GM21526 (cell line): ENCODE results near the gene IGSF11.
"Not testable (repeated sequence)": the region's sequence is repeated elsewhere in the genome, so short reads cannot be mapped to it uniquely, and the experiment has no call there.

Experiments
- ATAC-seq: cut with Tn5 transposase; IDR thresholded peaks from one replicate; pipeline ENCODE4 v1.9.1; 2021; ENCODE audit warnings: moderate library complexity; ENCODE audit not compliant: unreplicated experiment, low FRiP score

Gene IGSF11

DNA sequence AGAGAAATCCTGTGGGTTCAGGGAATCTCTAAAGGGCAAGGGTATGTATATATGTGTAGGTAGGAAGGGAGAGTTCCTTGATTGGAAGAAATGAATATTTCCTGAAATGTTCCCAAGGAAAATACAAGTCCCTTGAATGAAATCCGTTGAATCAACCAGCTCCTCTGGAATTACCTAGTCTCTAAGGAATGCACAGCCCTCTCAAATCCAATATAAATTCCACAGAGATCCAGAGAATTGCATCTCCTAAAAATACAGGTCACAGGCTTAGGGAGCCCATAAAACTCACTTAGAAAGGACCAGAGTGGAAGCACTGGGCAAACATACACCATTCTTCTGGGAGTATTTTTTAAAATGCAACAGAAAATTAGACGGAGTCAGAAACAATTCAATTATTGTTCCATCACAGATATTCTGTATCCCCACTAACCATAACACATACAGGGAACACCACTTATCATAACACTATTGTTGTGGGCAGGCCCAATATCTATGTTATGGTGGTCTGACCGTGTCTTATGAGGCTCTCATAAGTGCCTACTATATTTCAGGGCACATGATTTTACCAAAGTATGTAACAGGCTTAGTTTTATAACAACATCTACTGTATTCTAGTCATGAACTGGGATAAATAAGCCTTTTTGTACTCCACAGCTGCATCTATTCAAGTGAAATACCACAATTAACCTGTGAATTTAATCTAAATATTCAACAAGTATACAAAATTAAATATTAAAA, 43.7 kb downstream of the IGSF11 start:
- no peak for ATAC-seq

DNA sequence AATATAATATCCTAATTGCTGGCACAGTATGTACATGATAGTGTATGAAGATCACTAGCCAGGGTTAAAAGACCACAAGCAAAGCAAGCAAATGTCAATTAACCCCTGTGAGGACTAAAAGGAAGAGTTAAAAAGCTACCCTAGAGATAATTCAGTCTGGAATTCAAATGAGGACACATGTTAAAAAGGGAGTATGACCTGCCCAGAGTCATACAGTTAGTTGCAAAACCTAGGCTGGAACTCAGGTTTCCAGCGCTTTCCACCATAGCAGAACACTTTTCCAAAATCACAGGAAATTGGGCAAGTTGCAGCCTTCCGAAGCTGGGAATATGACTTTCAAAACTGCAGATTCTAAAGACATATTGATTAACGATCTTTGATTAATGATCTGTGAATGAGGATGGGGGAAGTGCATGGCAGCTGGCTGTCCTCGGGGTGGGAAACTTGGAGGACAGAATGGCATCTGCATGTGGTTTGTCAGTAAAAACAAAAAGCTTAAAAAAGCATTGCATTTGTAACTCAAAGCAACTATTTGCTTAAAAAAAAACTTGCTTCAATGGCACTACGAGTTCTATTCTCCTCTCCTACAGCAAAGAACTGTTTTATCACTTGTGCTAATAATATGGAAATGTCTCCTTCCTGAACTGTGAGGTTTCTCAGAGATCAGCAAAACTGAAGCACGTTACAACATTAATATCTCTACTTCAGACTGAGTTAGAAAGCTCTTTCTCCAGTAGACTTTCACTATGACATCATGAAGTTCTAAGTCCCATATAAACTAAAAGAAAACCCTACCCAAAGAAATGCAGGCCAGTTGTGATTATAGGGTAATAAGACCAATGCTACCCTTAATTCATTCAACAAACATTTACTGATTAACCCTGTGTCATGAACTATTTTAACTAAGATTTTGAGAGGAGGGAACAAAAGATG, 46.2 kb downstream of the IGSF11 start:
- no peak for ATAC-seq

DNA sequence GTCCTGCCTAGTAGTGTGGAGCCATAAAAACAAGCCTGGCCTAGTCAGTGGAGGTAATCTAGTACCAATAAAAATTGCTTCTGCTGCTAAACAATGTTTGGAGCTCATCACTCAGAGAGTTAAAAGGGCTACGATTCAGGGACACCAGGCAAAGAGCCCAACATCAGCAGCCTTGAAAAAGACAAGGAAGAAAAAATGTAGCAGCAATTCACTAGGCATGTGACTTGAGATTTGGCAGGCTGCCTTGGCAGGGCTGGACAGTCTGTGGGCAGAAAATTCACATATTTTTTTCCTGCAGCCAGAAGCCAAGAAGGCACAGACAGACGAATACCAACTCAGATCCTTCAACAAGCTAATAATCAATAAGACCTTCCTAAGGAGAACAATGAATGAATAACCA, 47.2 kb downstream of the IGSF11 start:
- no peak for ATAC-seq

DNA sequence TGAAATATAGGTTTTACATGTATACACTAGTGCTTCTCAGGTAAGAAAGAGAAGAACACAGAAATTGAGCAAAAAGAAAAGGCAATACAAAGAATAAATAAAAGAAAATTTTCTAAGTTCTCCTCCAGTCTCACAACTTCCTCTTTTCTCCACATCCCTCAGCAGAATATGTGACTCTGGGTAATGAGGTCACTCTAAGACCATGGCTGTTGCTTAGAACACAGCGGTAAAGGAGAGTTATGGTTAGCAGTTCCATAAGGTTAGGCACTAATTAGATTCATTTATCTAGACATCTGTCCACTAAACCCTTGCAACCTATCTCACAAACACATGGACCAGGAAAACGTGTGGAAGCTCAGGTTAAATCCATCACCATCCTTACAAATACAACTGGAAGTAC, 47.9 kb downstream of the IGSF11 start:
- no peak for ATAC-seq

DNA sequence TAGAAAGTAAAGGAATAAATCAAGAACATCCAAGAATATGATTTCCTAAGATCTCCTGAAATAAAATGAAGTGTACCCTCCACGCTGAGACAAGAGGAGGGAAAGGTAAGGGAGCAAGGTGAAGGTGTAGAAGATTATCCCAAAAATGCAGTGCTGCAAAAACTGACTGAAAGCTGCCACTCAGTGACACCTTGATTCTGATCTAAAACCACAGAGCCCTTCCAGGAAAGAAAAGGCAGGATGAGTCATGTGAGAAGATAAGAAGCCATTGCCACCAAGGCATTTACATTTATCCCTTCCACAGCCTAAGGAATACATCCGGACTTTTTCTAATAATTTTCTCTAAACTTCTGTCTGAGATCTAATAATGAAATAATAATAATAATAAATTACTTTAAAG, 49.9 kb downstream of the IGSF11 start:
- ATAC-seq: no peak

DNA sequence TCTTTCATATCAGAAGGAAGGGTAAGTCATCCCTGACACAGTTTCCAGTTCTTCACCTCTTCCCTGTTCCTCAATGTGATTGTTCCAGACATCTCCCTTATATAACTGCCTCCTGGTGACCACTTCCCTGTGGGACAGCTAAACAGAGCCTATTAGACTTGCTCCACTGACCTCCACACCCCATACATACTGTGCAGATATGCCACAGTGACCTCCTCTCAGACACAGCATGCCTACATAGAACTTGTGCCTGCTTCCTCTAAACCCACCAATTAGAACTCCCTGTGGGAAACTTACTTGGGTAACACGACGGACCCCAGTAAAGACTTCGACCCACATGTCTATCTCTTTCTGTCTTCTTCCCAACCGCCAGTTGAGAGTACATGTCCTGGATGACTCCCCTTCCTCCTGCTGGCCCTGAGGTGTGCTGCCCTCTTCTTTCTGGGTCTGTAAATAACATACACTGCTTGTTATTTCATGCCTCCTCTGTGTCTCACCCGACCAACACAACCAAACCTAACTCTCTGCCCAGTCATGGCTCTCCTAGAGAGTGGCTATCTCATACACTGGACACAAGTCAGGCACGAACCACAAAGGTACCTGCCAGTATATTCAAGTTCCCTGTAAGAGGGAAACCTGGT, 53.0 kb downstream of the IGSF11 start:
- no peak for ATAC-seq

DNA sequence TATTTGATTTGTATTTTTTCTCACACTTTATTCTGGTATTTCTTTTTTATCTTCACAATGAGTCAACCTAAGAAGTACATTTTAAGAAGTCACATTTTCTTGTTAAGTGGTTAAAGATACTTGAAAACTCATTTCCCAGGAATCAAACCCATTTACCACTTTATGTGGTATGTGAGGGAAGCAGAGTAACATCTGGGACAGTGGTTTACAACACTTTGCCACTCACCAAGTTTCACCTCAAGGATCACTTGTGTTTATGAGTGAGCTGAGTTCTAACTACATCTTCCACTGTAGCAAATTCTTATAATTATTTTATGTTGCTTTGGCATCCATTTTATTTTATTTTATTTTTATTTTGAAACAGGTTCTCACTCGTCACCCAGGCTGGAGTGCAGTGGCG, 53.8 kb downstream of the IGSF11 start:
- no peak for ATAC-seq

DNA sequence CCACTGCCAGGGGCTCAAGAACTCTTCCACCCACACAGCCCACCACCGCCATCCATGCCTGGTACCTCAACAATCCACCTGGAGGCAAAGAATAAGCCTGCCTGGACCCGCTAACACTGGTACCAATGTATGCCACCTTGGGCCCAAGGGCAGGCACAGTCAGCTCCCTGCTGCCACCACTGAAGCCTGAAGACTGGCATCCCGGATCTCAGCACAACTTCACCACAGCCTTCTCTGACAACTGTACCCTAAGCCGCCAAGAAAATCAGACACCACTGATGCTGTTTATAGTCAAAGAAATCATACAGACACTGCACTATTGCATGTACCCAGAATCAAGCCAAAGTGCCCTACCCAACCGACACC, 56.3 kb downstream of the IGSF11 start:
- ATAC-seq: no peak

DNA sequence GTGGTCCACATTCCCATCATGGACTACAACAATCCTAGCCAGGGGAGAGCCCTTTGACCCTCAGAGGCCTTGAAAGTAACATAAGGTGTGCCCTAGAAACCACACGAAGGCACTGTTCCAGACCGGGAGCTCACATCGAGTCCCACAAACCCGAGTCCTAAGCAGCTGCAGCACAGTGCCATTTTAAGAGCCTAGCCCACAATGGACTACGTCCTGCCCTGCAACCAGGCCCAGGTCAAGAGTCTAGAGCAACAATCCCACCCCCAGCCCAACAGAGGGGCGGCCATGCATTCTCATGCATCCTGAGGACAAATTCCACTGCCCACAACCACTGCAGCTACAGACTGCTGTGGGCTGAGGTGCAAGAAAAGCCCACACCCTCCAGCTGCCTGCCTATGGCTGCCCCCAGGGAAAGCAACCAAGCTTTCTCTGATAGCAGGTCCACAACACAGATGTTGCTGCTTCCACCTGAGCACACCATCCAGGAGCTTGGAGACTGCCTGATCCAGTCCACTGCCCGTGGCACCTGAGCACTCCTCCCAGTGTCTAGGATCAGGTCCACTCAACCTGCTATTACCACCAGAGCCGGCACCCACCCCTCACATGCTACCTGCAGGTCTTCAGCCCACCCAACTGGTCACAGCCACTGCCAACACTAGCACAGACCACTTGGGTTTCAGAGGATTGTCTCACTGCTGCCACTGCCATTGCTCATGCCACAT, 56.8 kb downstream of the IGSF11 start:
- no peak for ATAC-seq

DNA sequence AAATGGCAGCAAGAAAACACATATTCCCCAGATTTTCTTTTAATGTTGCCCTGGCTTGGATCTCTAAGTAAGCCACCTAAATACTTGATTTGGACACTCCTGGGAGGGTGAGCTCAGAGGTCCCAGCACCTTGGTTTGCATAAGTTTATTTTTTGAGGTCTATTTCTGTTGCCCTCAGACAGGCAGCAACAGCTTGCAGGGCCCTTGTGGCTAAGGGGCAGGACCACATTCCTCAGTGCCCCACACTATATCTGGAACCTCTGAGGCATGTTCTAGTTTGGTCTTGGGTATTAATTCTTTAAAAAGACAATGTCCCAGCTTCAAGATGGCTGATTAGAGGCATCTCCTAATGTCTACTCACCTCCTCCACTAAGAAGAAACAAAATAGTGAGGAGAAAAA, 57.5 kb downstream of the IGSF11 start:
- ATAC-seq: no peak

DNA sequence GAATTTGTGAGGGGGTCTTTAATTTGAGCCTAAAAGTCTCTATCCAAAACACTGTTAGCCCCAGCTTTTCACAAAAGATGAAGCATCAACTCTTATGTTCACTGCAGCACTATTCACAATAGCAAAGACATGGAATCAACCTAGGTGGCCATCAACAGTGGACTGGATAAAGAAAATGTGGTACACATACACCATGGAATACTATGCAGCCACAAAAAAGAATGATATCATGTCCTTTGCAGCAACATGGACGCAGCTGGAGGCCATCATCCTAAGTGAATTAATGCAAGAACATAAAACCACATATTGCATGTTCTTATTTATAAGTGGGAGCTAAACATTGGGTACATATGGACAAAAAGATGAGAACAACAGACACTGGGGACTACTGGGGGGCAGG, 59.2 kb downstream of the IGSF11 start:
- ATAC-seq: not testable (repeated sequence)

DNA sequence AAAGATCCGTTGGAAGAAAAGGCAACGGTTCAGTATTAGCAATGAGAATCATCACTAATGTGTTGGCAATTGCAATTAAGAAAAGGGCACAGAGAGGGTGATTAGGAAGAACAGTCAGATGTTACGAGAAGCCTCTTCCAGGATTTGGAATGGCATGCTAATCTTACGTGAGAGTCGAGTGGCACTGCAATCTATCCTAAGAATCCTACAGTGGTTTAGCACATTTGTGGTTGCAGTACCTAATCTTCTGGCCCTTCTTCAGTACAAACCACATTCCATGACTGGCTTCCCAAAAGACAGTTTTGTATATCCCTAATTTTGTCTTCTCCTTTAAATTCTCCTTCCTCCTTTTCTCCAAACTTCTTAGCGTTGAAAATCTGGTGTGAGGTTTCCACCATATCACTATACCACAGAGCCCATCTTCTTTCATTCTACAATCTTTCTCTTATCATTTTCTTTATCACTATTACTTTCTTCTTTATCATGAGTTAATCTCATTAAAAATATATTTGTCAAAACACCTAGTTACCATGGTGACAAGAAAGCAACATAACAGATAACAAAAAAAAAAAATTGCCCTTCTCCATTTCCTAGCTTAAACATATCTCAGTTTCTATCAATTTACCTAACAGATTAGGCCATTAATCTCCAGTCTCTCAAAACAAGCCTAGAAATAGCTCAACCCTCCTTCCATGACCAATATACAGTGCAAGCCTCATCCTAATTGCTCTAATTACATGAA, 60.1 kb downstream of the IGSF11 start:
- ATAC-seq: no peak

DNA sequence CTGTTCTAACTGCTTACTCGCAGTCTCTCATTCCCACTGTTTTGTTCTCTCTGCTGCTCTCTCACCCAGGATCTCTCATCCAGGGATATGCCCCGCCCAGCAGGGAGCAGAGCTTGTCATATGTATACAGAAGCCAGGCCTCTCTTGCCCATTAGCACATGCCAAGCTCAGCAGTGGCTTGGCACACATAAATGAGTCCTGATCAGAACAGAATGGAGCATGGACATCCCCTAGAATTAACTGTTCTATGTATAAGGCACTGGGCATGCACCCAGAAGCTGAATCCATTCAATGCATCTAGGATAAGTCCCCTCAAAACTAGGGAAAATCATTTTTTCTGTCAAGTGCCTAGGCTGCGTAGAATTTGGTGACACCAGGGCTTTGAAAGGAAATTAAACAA, 61.6 kb downstream of the IGSF11 start:
- no peak for ATAC-seq

DNA sequence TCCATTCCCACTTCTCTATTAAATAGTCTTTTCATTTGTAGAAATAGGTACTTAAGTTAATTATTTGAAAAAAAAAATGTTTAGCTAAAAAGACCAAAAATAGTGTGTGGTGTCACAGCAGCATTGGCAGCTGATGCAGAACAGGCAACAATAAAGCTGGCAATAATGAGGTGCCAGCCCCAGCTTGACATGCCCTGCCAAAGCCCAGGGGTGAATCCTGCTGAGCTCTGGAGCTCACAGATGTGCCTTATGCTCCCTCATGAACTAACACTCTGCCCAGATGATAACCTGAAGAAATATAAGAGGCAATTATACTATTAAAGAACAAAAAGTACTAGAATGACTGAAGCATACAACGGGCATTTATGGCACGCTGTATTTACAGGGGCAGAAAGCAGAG, 63.8 kb downstream of the IGSF11 start:
- no peak for ATAC-seq

DNA sequence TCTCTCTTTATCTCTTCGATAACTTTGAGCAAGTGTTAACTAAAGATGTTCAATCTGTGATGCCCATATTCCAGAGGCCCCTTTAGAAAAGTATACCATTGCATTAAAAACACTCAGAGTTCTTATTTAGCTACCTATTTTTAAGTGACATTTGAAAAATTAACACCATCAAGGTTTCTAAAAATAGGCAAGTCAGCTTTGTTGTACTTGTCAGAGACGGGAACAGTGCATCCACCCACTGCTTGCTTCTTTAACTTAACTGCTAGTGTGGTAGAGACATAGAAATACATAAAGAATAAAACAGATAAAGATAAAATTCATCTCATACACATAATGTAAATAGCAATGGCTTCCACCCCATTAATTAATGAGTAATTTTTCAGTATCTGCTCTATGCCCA, 66.0 kb downstream of the IGSF11 start:
- no peak for ATAC-seq

DNA sequence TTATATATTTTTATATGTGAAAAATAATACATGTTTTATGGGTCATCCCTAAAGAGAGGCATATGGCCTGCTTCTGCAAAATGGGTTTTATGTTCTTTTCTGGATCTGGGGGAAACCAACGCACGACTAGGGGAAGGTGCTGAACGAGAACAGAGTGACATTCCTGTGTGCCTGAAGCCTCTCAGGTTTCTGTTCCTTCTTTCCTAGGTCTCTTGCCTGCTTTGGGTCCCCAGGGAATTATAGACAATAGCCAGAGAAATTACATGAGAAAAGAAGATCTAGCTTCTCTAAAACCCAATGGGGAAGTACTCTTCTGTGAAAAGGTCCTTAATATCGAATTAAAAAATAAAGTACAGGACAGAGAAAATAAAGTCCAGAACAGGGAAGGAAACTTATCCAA, 66.5 kb downstream of the IGSF11 start:
- no peak for ATAC-seq

DNA sequence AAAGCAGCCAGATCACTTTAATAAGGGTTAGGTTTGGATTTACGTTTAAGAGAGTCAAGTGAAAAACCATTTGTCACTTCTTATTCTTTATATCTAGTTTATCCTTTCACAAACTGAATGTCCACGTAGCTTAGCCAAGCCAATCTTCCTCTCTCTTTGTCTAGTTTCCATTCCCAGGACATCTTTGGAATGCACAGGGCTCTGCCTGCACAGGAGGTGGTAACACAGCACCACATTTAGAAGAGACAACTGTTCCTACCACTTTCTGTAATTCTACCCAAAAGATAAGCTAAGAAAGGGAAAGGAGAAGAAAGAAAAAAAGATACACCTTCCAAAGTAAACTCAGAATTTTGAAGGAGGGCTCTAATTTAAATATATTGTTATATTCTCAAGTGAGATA, 67.9 kb downstream of the IGSF11 start:
- ATAC-seq: no peak

DNA sequence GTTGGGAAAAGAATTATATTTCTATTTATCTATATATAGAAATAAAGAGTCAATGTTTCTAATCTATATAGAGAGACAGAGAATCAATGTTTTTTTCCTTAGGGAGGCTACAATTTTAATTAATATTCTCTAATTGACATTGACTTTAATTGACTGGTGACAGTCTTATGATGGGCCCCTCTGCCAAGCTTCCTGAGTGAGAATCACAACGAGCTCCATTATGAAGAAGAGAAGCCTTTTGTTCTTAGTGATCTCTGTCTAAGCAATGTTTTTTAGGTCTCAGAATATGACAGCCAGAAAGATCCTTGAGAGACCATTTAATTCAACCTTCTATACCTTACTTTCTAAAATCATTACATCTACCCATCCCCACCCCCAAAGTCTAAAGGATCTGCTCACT, 70.9 kb downstream of the IGSF11 start:
- ATAC-seq: no peak

DNA sequence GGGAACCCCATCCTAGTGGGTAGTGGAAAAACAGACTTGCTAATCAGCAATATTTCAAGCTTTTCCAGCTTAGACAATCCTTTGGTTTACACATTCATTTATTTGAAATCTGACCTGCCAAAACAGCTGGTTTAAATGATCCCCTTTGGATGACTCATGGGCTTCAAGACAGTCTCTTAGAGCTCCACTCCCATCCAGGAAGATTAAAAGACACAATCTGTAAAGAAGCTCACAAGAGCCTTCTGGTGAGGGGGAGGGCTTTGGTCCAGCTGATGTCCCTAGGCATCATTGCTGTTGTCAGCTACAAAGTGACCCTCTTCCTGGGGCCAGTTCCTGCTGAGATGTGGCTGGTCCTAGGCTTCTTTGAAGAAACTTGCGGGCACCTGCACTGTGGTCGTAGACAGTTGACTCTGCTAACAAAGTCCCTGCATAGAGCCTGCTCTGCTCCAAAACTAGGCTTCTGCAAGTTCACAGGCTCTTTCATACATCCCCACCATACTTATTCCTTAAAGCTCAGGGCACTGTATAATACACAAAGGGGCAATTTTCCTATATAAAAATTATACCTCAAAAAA, 73.7 kb downstream of the IGSF11 start:
- no peak for ATAC-seq
